HG03064 (cell line): ENCODE data around the gene MAN1B1.

Experiments used
- ATAC-seq: cut with Tn5 transposase; IDR thresholded peaks from one replicate; pipeline ENCODE4 v1.9.1; 2021; ENCODE audit warnings: low read depth; ENCODE audit not compliant: unreplicated experiment

MAN1B1 gene

GRCh38 chr9:137141050-137141810 is 54.4 kb downstream of the MAN1B1 start:
- no peak for ATAC-seq

GRCh38 chr9:137141976-137142936 is 55.5 kb downstream of the MAN1B1 start:
- no peak for ATAC-seq

GRCh38 chr9:137143459-137143858 is 56.7 kb downstream of the MAN1B1 start:
- ATAC-seq, result no peak

- no peak for ATAC-seq
Measured at GRCh38 chr9:137145731-137146526, 59.1 kb downstream of the MAN1B1 start.

- no peak for ATAC-seq
Measured at GRCh38 chr9:137146527-137146918, 59.7 kb downstream of the MAN1B1 start.

- no peak for ATAC-seq
Measured at GRCh38 chr9:137147091-137147792, 60.5 kb downstream of the MAN1B1 start.

- ATAC-seq, result no peak
Measured at GRCh38 chr9:137147793-137148160, 61.0 kb downstream of the MAN1B1 start.

GRCh38 chr9:137148242-137148641 is 61.5 kb downstream of the MAN1B1 start:
- ATAC-seq, result no peak

GRCh38 chr9:137148661-137149060 is 61.9 kb downstream of the MAN1B1 start:
- ATAC-seq, result no peak

- no peak for ATAC-seq
Measured at GRCh38 chr9:137149363-137149762, 62.6 kb downstream of the MAN1B1 start.

GRCh38 chr9:137149942-137150616 is 63.3 kb downstream of the MAN1B1 start:
- ATAC-seq, result peak; percentile 14

GRCh38 chr9:137150617-137151457 is 64.1 kb downstream of the MAN1B1 start:
- ATAC-seq, result peak; percentile 39

- no peak for ATAC-seq
Measured at GRCh38 chr9:137152844-137153405, 66.1 kb downstream of the MAN1B1 start.

GRCh38 chr9:137156567-137157375 is 70.0 kb downstream of the MAN1B1 start:
- no peak for ATAC-seq

- no peak for ATAC-seq
Measured at GRCh38 chr9:137157618-137158415, 71.0 kb downstream of the MAN1B1 start.

GRCh38 chr9:137158625-137159024 is 71.8 kb downstream of the MAN1B1 start:
- ATAC-seq, result no peak
